NB4 (cell line): ENCODE data around the gene VRK2.

Experiments
- CTCF ChIP-seq: IDR thresholded peaks from one replicate; pipeline ENCODE4 v1.5.1; 2012; ENCODE audit warnings: low read depth, low read length
- MAX ChIP-seq: IDR thresholded peaks from 2 replicates; pipeline ENCODE4 v1.6.1; 2011; ENCODE audit warnings: low read depth, low read length
- MYC ChIP-seq: IDR thresholded peaks from 2 replicates; pipeline ENCODE4 v1.6.1; 2011; ENCODE audit warnings: low read depth, low read length
- POLR2A ChIP-seq: IDR thresholded peaks from 2 replicates; pipeline ENCODE4 v1.6.1; 2011; ENCODE audit warnings: mild to moderate bottlenecking; ENCODE audit not compliant: insufficient read length; ENCODE audit errors: extremely low read depth

- TF ChIP-seq CTCF (no peak), MAX (no peak), POLR2A (no peak), MYC (no peak)
These were observed 111.1 kb downstream of the VRK2 start for GRCh38 chr2:58157754-58158153.
